Caco-2 (cell line): ENCODE measurements around the gene SAFB. TPM values are rescaled to one million over a fixed set of nuclear protein-coding genes. Genes with fewer than 3 reads are reported as not detected.

Source experiments
- BruUV-seq: library from RNA; stranded (reverse); fragments of 400-500 nt; replicated peaks from 2 replicates; lab custom pipeline; 2021; lab: Mats Ljungman, UMichigan
- CTCF ChIA-PET: fragments of 300-600 bp; sonication (Branson Sonifier 250); formaldehyde crosslinking; loops from one replicate; lab custom pipeline; 2022; ENCODE audit warnings: antibody characterized with exemption; lab: Charles Lee
- POLR2A ChIA-PET: fragments of 300-600 bp; sonication (Branson Sonifier 250); formaldehyde crosslinking; loops from one replicate; lab custom pipeline; 2022; ENCODE audit warnings: antibody characterized with exemption; lab: Charles Lee
- DNase-seq, 2 experiments: peaks; one replicate each; pipeline versions ENCODE4 v3.0.0 to v3.0.0-alpha.2; 2020 to 2022
- H3K27me3 ChIP-seq: replicated peaks from 2 replicates; pipeline ENCODE4 v1.6.0; 2011; ENCODE audit warnings: low read length; ENCODE audit not compliant: control insufficient read depth, insufficient read depth
- H3K36me3 ChIP-seq: 2 replicates; pipeline ENCODE4 v1.5.1; 2011; ENCODE audit warnings: low read length; ENCODE audit not compliant: control insufficient read depth, insufficient read depth
- H3K4me1 ChIP-seq: fragments of 250-450 bp; sonication (Bioruptor Pico); 2 replicates; pipeline ENCODE4 v1.5.1; 2020; ENCODE audit warnings: mild to moderate bottlenecking
- H3K4me3 ChIP-seq: 2 replicates; pipeline ENCODE4 v1.5.1; 2011; ENCODE audit warnings: low read depth, mild to moderate bottlenecking, control low read depth, low read length
- H3K9me3 ChIP-seq: fragments of 250-450 bp; sonication (Bioruptor Pico); 2 replicates; pipeline ENCODE4 v1.5.1; 2020; ENCODE audit warnings: mild to moderate bottlenecking, moderate library complexity
- H3K27ac Mint-ChIP-seq: one replicate; pipeline ENCODE4 v1.8.0; 2022; ENCODE audit warnings: mixed read lengths; ENCODE audit not compliant: unreplicated experiment
- H3K27me3 Mint-ChIP-seq: one replicate; pipeline ENCODE4 v1.8.0; 2022; ENCODE audit warnings: mixed read lengths; ENCODE audit not compliant: insufficient read depth, unreplicated experiment
- H3K36me3 Mint-ChIP-seq: one replicate; pipeline ENCODE4 v1.8.0; 2022; ENCODE audit warnings: mild to moderate bottlenecking, mixed read lengths; ENCODE audit not compliant: insufficient read depth, unreplicated experiment
- H3K4me1 Mint-ChIP-seq: one replicate; pipeline ENCODE4 v1.8.0; 2022; ENCODE audit warnings: low read depth, mixed read lengths; ENCODE audit not compliant: unreplicated experiment
- H3K4me3 Mint-ChIP-seq: one replicate; pipeline ENCODE4 v1.8.0; 2022; ENCODE audit warnings: mild to moderate bottlenecking, moderate library complexity, mixed read lengths; ENCODE audit not compliant: unreplicated experiment
- H3K9me3 Mint-ChIP-seq: one replicate; pipeline ENCODE4 v1.8.0; 2022; ENCODE audit warnings: mixed read lengths; ENCODE audit not compliant: unreplicated experiment
- intact Hi-C: fragments of 100-400 bp; cut with micrococcal nuclease; formaldehyde crosslinking; loops from one replicate; pipeline ENCODE4 v1.10.0; 2022; ENCODE audit not compliant: unreplicated experiment
- total RNA-seq: library from RNA; stranded (reverse); gene quantifications from 2 replicates; pipeline ENCODE4 v1.2.3, GENCODE V29; 2022
- TF ChIP-seq, protein P1 (sequence below), 2 experiments: fragments of 200-600 bp in 1 of 2; IDR thresholded peaks; 1 replicate in 1 of 2; 2 replicates in 1 of 2; pipeline versions ENCODE4 v1.5.1 to v1.8.0; 2011 to 2022; ENCODE audit warnings: antibody characterized with exemption in 1 of 2, control low read depth in 1 of 2, inconsistent platforms in 1 of 2, low read depth in 1 of 2, low read length in 1 of 2, mild to moderate bottlenecking in 1 of 2, moderate library complexity in 1 of 2; ENCODE audit not compliant: insufficient read depth in 1 of 2, severe bottlenecking in 1 of 2, unreplicated experiment in 1 of 2

The SAFB gene
- total RNA-seq, 1 experiment from 2014 or later, result 120 TPM

DNA sequence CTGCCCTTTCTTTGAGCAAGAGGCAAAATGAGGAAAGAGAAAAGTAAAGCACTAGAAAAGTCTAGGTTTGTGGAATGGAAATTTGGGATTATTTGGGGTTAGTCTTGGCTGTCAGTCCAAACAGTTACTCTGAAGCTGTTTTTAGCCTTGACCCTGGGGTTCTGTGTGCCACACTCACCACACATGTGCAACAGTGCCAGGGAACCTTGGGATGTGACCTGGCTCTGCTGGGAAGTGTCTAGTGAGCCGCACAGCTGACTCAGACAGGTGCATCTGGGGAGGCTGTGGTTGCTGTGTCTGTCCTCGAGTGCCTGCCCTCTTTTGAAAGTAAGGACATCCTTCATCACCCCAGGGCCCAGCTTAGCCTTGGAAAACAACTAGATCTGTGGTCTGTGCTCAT lies 41.6 kb downstream of the SAFB start:
- no peak for DNase-seq
- Mint-ChIP-seq H3K27me3 (no peaks in the 10 kb centered on the region), H3K4me3 (no peak overlapping the region), H3K27ac (no peak overlapping the region), H3K4me1 (peaks cover 8% of the 10 kb centered on the region), H3K9me3 (no peaks in the 10 kb centered on the region), H3K36me3 (peaks cover 96% of the 10 kb centered on the region)
- H3K9me3 ChIP-seq, result no peaks in the 10 kb centered on the region
- ChIA-PET CTCF (interaction anchor here (0.6 kb wide), 1 partner anchor 458 kb away, joined by 3 read pairs; no protein-coding TSS in a partner anchor), POLR2A (no interaction called here)
- TF ChIP-seq, protein P1, sequence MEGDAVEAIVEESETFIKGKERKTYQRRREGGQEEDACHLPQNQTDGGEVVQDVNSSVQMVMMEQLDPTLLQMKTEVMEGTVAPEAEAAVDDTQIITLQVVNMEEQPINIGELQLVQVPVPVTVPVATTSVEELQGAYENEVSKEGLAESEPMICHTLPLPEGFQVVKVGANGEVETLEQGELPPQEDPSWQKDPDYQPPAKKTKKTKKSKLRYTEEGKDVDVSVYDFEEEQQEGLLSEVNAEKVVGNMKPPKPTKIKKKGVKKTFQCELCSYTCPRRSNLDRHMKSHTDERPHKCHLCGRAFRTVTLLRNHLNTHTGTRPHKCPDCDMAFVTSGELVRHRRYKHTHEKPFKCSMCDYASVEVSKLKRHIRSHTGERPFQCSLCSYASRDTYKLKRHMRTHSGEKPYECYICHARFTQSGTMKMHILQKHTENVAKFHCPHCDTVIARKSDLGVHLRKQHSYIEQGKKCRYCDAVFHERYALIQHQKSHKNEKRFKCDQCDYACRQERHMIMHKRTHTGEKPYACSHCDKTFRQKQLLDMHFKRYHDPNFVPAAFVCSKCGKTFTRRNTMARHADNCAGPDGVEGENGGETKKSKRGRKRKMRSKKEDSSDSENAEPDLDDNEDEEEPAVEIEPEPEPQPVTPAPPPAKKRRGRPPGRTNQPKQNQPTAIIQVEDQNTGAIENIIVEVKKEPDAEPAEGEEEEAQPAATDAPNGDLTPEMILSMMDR (IDR thresholded peaks at IDR 0.05; ENCODE audit: insufficient read depth in 1 of 2, low read depth in 1 of 2, low read length in 1 of 2, severe bottlenecking in 1 of 2, unreplicated experiment in 1 of 2), result no peak
- BruUV-seq, result no TSS peak
- H3K36me3 ChIP-seq, result peaks cover 4% of the 10 kb centered on the region
- H3K4me3 ChIP-seq, result no peak overlapping the region
- H3K4me1 ChIP-seq, result peaks cover 4% of the 10 kb centered on the region; the same call in 1 of the 2 replicates
- no peaks in the 10 kb centered on the region for H3K27me3 ChIP-seq
- intact Hi-C loops, result no loop called here

- no peak overlapping the region for H3K4me3 Mint-ChIP-seq
- Histone ChIP-seq H3K4me1 (peaks cover 4% of the 10 kb centered on the region; the same call in 1 of the 2 replicates), H3K36me3 (peaks cover 3% of the 10 kb centered on the region), H3K4me3 (no peak overlapping the region), H3K27me3 (no peaks in the 10 kb centered on the region), H3K9me3 (no peaks in the 10 kb centered on the region)
- no peaks in the 10 kb centered on the region for H3K27me3 Mint-ChIP-seq
- H3K9me3 Mint-ChIP-seq, result no peaks in the 10 kb centered on the region
- BruUV-seq, result no TSS peak
- TF ChIP-seq, protein P1 (IDR thresholded peaks at IDR 0.05; ENCODE audit: insufficient read depth in 1 of 2, low read depth in 1 of 2, low read length in 1 of 2, severe bottlenecking in 1 of 2, unreplicated experiment in 1 of 2), result peak in 1 of 2 experiments; percentile 32
- H3K36me3 Mint-ChIP-seq, result peaks cover 97% of the 10 kb centered on the region
- DNase-seq, result no peak
- intact Hi-C loops, result no loop called here
- H3K4me1 Mint-ChIP-seq, result peaks cover 8% of the 10 kb centered on the region
- no peak overlapping the region for H3K27ac Mint-ChIP-seq
- POLR2A ChIA-PET, result interaction anchor here (0.7 kb wide), 1 partner anchor 24 kb away, joined by 9 read pairs; no protein-coding TSS in a partner anchor
- CTCF ChIA-PET, result no interaction called here
Measured at GRCh38 chr19:5665781-5666513, 43.1 kb downstream of the SAFB start.

DNA sequence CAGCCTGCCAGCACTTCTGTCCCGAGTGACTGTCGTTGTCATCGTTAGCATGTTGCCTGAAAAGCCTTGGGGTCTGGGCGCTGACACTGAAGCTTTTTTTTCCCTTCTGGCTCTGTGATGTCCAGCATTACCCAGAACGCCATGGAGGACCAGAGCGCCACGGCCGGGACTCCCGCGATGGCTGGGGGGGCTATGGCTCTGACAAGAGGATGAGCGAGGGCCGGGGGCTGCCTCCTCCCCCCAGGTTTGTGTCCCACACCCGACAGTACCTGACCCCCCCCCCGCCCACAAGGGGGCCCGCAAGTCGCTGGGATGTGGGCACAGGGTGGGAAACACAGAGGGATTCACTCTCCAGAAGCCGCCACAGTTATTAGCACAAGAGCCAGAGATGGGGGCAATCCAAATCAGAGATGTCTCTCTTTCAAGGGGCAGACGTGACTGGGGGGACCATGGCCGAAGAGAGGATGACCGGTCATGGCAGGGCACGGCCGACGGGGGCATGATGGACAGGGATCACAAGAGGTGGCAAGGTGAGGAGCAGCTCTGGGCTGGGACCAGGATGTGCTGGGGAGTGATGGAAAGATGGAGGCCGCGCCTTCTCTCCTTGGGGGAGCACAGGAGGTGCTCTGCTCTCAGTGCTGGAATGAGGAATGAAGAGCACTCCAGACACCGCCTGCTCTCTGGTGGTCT lies 44.2 kb downstream of the SAFB start:
- peaks cover 4% of the 10 kb centered on the region; the same call in 1 of the 2 replicates for H3K4me1 ChIP-seq
- H3K4me3 ChIP-seq, result no peak overlapping the region
- no peaks in the 10 kb centered on the region for H3K9me3 Mint-ChIP-seq
- no peak for DNase-seq
- H3K4me1 Mint-ChIP-seq, result peaks cover 8% of the 10 kb centered on the region
- H3K27ac Mint-ChIP-seq, result peak overlapping the region; percentile 81
- no peaks in the 10 kb centered on the region for H3K27me3 Mint-ChIP-seq
- POLR2A ChIA-PET, result no interaction called here
- H3K36me3 ChIP-seq, result peaks cover 3% of the 10 kb centered on the region
- no TSS peak for BruUV-seq
- H3K27me3 ChIP-seq, result no peaks in the 10 kb centered on the region
- peak overlapping the region; percentile 31 for H3K4me3 Mint-ChIP-seq
- intact Hi-C loops, result no loop called here
- H3K9me3 ChIP-seq, result no peaks in the 10 kb centered on the region
- peaks cover 97% of the 10 kb centered on the region for H3K36me3 Mint-ChIP-seq
- CTCF ChIA-PET, result interaction anchor here (0.7 kb wide), 1 partner anchor 20 kb away, joined by 3 read pairs; no protein-coding TSS in a partner anchor
- TF ChIP-seq, protein P1 (IDR thresholded peaks at IDR 0.05; ENCODE audit: insufficient read depth in 1 of 2, low read depth in 1 of 2, low read length in 1 of 2, severe bottlenecking in 1 of 2, unreplicated experiment in 1 of 2), result no peak
